Vagina (tissue), 2 donors: Measurements from ENCODE around the gene GAB2.

ENCODE experiments used
- POLR2A ChIP-seq, 2 donors: fragments of 450-650 bp; IDR thresholded peaks; one replicate each; pipeline ENCODE4 v1.6.1; 2017; ENCODE audit warnings: antibody characterized with exemption in 2 of 2, mild to moderate bottlenecking in 2 of 2, moderate library complexity in 2 of 2
- TF ChIP-seq, protein P1 (sequence below), 3 experiments: fragments of 450-650 bp in 2 of 3; fragments of 200-600 bp in 1 of 3; sonication (generic) in 1 of 3; IDR thresholded peaks; one replicate each; pipeline ENCODE4 v1.5.1; 2017 to 2019; ENCODE audit warnings: antibody characterized with exemption in 3 of 3, mild to moderate bottlenecking in 2 of 3, moderate library complexity in 2 of 3

DNA sequence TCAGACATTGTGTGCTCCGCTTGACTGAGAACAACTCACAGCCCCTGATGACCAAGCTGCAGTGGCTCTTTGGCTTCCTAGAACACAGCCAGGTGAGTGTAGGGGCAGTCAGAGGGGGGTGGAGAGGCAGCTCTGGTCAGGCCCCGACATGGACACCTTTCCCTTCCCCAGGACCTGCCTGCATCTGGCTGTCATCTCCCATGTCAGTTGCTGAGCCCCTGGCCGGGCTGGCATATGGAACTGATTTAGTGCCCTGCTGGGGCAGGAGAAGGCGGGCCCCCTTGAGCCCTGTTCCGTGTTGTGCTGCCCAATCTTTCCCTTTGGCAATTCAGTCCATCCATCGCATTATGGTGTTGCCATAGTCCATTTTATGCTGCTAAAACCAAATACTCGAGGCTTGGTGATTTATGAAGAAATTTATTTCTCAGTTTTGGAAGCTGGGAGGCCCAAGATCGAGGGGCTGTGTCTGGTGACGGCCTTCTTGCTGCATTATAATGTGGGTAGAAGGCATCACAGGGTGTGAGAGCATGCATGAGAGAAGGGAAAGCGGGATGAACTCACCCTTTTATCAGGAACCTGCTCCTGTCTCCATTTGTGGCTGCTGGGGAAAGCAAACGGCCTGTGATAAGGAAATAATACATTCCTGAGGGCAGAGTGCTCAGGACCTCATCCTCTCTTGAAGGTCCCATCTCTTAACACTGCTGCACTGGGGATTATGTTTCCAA, 209.9 kb downstream of the GAB2 start:
- no peak for TF ChIP-seq POLR2A (IDR thresholded peaks at IDR 0.05)
- TF ChIP-seq, protein P1, sequence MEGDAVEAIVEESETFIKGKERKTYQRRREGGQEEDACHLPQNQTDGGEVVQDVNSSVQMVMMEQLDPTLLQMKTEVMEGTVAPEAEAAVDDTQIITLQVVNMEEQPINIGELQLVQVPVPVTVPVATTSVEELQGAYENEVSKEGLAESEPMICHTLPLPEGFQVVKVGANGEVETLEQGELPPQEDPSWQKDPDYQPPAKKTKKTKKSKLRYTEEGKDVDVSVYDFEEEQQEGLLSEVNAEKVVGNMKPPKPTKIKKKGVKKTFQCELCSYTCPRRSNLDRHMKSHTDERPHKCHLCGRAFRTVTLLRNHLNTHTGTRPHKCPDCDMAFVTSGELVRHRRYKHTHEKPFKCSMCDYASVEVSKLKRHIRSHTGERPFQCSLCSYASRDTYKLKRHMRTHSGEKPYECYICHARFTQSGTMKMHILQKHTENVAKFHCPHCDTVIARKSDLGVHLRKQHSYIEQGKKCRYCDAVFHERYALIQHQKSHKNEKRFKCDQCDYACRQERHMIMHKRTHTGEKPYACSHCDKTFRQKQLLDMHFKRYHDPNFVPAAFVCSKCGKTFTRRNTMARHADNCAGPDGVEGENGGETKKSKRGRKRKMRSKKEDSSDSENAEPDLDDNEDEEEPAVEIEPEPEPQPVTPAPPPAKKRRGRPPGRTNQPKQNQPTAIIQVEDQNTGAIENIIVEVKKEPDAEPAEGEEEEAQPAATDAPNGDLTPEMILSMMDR (IDR thresholded peaks at IDR 0.05), result no peak
